ENCODE results near the gene ABR.

DNA sequence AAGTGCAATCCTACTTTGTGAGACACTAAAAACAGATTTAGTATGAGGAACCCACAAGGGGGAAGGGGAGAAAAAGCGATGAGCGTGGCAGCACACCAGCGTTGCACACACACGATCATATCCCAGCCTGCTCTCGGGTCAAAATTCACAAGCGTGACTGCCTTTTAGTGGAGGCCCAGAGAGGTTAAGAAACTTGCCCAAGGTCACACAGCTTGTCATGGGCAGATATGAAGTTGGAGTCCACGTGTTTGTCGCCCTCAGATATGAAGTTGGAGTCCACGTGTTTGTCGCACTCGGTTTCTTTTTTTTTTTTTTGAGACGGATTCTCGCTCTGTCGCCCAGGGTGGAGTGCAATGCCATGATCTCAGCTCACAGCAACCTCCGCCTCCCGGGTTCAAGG, 124.5 kb downstream of the ABR start:
- TF ChIP-seq, protein P1, sequence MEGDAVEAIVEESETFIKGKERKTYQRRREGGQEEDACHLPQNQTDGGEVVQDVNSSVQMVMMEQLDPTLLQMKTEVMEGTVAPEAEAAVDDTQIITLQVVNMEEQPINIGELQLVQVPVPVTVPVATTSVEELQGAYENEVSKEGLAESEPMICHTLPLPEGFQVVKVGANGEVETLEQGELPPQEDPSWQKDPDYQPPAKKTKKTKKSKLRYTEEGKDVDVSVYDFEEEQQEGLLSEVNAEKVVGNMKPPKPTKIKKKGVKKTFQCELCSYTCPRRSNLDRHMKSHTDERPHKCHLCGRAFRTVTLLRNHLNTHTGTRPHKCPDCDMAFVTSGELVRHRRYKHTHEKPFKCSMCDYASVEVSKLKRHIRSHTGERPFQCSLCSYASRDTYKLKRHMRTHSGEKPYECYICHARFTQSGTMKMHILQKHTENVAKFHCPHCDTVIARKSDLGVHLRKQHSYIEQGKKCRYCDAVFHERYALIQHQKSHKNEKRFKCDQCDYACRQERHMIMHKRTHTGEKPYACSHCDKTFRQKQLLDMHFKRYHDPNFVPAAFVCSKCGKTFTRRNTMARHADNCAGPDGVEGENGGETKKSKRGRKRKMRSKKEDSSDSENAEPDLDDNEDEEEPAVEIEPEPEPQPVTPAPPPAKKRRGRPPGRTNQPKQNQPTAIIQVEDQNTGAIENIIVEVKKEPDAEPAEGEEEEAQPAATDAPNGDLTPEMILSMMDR (conservative IDR thresholded peaks at IDR 0.05; ENCODE audit: low read length), result no peak
- no peak for TF ChIP-seq EZH2phosphoT487 (IDR thresholded peaks at IDR 0.05; ENCODE audit: borderline replicate concordance)

Data from Loucy (cell line).